ENCODE data around the gene TRIP6. TPM values are rescaled to one million over a fixed set of nuclear protein-coding genes. Genes with fewer than 3 reads are reported as not detected.
A peak's percentile ranks its signal among the peaks of the same experiment; 100 is the strongest.

The TRIP6 gene
- total RNA-seq, 1 donor from 2014 or later = 25.6 TPM

DNA sequence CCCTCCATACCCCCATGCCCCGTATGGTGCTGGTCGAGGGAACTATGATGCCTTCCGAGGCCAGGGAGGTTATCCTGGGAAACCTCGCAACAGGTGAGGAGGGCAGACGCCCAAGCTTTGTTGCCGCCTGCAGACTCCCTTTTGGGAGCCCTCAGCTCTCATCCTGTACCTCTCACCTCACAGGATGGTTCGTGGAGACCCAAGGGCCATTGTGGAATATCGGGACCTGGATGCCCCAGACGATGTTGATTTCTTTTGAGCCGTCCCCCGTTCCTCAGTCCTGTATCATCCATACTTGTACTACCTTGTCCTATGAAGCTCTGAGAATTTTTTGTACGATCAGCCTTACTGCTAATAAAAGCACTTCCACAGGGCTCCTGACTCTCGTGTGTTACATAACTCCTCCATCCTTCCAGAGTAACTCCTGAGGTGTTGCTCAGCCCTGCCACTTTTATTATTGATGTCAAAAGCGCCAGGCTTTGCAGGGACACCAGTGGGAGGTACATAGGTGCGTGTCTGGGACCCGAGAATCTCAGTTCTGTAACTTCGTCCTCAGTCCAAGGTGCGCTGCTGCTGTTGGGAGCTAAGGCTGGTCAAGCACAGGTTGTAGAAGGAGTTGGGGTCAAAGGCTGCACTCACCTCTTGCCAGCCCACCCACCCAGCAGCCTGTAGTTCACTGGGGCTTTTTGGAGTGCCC is 21.3 kb downstream of the TRIP6 start:
- peaks cover 54 to 62% (median 58%) of the 10 kb centered on the region in 3 donors for H3K36me3 ChIP-seq (ENCODE audit: control insufficient read depth in 3 of 3, insufficient read depth in 3 of 3, low read length in 3 of 3)
- H3K27me3 ChIP-seq (ENCODE audit: control insufficient read depth in 3 of 3, insufficient read depth in 3 of 3, low read length in 3 of 3) = no peaks in the 10 kb centered on the region
- H3K4me1 ChIP-seq (ENCODE audit: control insufficient read depth in 3 of 3, insufficient read depth in 3 of 3, low read length in 3 of 3) = peaks cover 41 to 65% (median 49%) of the 10 kb centered on the region in 3 donors
- no peaks in the 10 kb centered on the region for H3K9me3 ChIP-seq (ENCODE audit: control insufficient read depth in 3 of 3, low read length in 3 of 3)
- H3K27ac ChIP-seq (ENCODE audit: low read depth, low read length) = peak overlapping the region; percentile 75
- peak overlapping the region; percentile 75 to 92 (median 91) for H3K9ac ChIP-seq (ENCODE audit: low read depth in 1 of 3, low read length in 3 of 3)
- peak overlapping the region; percentile 68 to 93 (median 88) for H3K4me3 ChIP-seq (ENCODE audit: low read length in 3 of 3)

DNA sequence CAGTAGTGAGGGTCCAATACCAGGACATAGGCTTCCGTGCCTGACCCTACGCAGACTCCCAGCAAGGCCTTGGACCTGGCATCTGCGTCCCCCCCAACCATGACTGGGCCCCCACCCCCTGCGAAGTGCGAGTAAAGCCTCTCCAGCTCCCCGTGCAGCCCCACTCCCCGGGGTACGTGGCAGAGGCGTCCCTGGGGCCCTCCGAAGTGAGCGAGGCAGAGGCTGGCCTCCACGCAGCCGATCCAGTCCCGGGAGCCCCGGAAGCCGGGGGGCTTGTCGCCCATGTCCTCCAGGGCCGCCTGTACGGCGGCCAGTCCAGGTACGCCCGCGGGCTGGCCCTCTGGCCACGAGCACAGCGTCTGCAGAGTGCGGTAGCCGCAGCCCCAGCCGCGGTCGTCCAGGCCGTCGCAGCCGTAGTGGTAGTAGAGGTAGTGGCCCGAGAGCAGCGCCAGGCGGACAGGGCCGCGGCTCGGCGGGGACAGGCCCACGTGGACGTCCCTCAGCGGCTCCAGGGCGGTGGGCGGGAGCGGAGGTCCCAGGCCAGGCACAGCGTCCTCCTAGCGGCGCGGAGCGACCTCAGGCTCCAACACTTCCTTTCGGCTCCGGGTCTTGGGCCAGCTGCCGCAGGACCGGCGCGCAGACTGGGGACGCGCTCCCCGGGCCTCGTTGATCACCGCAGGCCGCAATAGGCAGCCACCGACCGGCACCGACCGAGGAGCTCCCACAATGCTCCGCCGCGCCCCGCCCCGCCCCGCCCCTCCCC is 22.0 kb downstream of the TRIP6 start, which contains the start of gene UFSP1:
UFSP1 (minus strand) TSS at position 728 of the 763 bp plus-strand sequence; CDS start at position 284, 444 bp downstream.
- peak within 1 kb of the TSS; percentile 75 to 92 (median 91) for H3K9ac ChIP-seq (ENCODE audit: low read depth in 1 of 3, low read length in 3 of 3)
- peak within 1 kb of the TSS; percentile 82 for H3K27ac ChIP-seq (ENCODE audit: low read depth, low read length)
- H3K27me3 ChIP-seq (ENCODE audit: control insufficient read depth in 3 of 3, insufficient read depth in 3 of 3, low read length in 3 of 3) = no peaks in the 10 kb centered on the region
- H3K4me3 ChIP-seq (ENCODE audit: low read length in 3 of 3) = peak within 1 kb of the TSS; percentile 68 to 93 (median 88)
- peaks cover 51 to 58% (median 51%) of the 10 kb centered on the region in 3 donors for H3K36me3 ChIP-seq (ENCODE audit: control insufficient read depth in 3 of 3, insufficient read depth in 3 of 3, low read length in 3 of 3)
- H3K4me1 ChIP-seq (ENCODE audit: control insufficient read depth in 3 of 3, insufficient read depth in 3 of 3, low read length in 3 of 3) = peaks cover 45 to 72% (median 56%) of the 10 kb centered on the region in 3 donors
- no peaks in the 10 kb centered on the region for H3K9me3 ChIP-seq (ENCODE audit: control insufficient read depth in 3 of 3, low read length in 3 of 3)

DNA sequence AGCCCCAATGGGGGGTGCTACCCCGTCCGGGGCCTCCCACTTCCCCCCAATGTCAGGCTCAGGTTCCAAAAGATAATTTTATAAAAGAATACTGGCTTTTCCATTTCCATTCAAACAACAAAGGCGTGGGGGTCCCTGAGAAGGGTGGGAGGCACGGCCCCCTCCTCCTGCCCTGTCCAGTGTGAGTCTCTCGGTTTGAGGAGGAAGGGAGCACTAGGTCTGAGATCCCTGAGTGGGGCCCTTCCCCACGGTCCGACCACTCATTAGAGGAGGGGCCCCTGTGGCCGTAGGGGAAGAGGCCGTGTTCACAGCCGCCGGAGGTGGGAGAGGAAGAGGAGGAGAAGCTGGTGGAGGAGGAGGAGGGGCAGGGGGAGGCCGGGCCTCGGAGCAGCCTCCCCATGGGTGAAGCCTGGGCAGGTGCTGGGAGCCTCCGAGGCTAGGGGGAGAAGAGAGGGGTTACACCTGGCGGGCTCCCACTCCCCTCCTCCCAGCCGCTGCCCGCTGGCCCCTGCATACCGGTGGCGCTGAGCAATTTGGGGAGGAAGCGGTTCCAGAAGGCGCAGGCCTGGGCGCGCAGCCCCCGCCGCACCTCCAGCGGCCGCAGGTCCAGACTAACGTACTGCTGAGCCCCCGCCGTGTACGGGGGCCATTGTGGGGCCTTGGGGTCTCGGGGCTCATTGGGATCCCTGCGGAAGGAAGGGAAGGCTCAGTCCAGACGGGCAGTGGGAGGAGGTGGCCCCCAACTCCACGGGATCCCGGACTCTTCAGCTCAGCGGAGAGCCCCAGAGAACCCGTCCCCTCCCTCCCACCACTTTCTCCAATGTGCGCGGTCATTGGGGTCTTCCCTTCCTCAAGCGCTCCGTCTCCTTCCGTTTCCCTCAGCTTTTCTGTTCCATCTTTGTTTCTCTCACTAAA is 23.7 kb downstream of the TRIP6 start:
- H3K27ac ChIP-seq (ENCODE audit: low read depth, low read length) = peak overlapping the region; percentile 82
- H3K4me3 ChIP-seq (ENCODE audit: low read length in 3 of 3) = peak overlapping the region; percentile 63 to 77 (median 67)
- H3K9me3 ChIP-seq (ENCODE audit: control insufficient read depth in 3 of 3, low read length in 3 of 3) = no peaks in the 10 kb centered on the region
- peaks cover 0 to under 1% (median 0%) of the 10 kb centered on the region in 3 donors for H3K27me3 ChIP-seq (ENCODE audit: control insufficient read depth in 3 of 3, insufficient read depth in 3 of 3, low read length in 3 of 3)
- peaks cover 45 to 75% (median 60%) of the 10 kb centered on the region in 3 donors for H3K4me1 ChIP-seq (ENCODE audit: control insufficient read depth in 3 of 3, insufficient read depth in 3 of 3, low read length in 3 of 3)
- peak overlapping the region; percentile 69 to 86 (median 72) for H3K9ac ChIP-seq (ENCODE audit: low read depth in 1 of 3, low read length in 3 of 3)
- H3K36me3 ChIP-seq (ENCODE audit: control insufficient read depth in 3 of 3, insufficient read depth in 3 of 3, low read length in 3 of 3) = peaks cover 35 to 41% (median 36%) of the 10 kb centered on the region in 3 donors

DNA sequence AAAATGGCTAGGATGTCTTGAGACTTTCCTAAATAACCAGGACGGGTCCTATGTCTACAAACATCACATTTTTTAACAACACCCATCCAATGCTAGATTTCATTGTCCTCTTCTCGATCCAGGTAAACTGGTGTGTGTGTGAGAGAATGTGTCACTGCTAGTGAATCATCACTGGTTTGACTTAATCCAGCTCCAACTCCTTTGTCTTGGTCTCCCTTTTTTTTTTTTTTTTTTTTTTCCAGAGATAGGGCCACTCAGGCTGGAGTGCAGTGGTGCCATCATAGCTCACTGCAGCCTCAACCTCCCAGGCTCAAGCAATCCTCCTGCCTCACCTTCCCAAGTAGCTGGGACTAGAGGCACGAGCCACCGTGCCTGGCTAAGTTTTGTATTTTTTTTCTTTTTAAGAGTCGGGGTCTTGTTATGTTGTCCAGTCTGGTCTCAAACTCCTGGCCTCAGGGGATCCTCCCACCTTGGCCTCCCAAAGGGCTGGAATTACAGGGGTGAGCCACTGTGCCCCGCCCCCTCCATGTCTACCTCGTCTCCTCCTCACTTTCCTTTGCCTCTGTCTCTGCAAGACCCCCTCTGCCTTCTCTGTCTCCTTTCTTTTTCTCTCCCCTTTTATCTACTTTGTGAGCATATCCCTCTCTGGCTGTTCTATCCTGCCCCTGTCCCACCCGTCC is 24.5 kb downstream of the TRIP6 start:
- H3K27me3 ChIP-seq (ENCODE audit: control insufficient read depth in 3 of 3, insufficient read depth in 3 of 3, low read length in 3 of 3) = peaks cover 4 to 8% (median 6%) of the 10 kb centered on the region in 3 donors
- H3K9me3 ChIP-seq (ENCODE audit: control insufficient read depth in 3 of 3, low read length in 3 of 3) = no peaks in the 10 kb centered on the region
- H3K9ac ChIP-seq (ENCODE audit: low read depth in 1 of 3, low read length in 3 of 3) = peak overlapping the region in 1 of 3 donors; percentile 33
- H3K36me3 ChIP-seq (ENCODE audit: control insufficient read depth in 3 of 3, insufficient read depth in 3 of 3, low read length in 3 of 3) = peaks cover 27 to 33% (median 28%) of the 10 kb centered on the region in 3 donors
- H3K4me1 ChIP-seq (ENCODE audit: control insufficient read depth in 3 of 3, insufficient read depth in 3 of 3, low read length in 3 of 3) = peaks cover 52 to 75% (median 67%) of the 10 kb centered on the region in 3 donors
- no peak overlapping the region for H3K27ac ChIP-seq (ENCODE audit: low read depth, low read length)
- H3K4me3 ChIP-seq (ENCODE audit: low read length in 3 of 3) = no peak overlapping the region

DNA sequence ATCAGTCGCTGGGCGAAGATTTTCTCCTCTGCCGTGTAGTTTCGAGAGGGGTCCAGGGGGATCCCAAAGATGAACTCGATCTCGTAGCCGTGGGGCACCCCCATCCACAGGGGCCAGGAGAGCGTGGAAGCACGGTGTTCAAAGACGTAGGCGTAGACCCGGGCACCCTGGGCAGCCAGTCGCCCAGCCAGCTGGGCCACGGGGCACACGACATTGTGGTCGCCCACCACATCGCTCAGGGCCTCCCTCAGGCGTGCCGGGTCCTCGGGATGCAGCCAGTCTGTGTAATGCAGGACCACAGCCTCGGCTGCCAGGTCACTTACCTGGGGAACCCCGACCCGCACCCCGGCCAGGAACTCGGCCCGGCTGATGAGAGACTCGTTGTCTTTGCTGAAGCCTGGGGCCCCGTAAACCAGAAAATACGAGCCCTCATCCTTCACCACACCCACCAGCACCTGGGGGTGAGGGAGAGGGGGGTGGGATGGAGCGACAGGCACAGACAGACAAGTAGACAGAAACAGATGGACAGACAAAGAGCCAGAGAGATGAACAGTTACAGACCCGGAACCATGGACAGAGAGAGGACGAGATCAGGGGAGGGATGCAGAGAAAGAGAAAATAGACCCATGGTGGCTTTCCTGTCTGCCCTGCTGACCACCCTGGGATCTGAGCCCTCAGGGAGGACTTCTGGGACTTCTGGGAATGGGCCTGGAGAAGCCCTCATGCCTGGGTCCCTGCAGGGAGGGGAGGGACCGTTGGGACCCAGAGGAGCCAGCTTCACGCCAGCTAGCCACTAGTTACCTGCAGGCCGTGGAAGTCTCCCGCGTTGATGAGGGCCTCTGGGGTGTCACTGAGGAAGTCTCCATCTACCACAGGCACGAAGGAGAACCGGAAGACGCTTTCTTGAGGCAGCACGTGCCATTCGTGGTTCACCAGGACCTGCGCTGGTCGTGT is 25.5 kb downstream of the TRIP6 start:
- peaks cover 19 to 23% (median 20%) of the 10 kb centered on the region in 3 donors for H3K36me3 ChIP-seq (ENCODE audit: control insufficient read depth in 3 of 3, insufficient read depth in 3 of 3, low read length in 3 of 3)
- H3K9me3 ChIP-seq (ENCODE audit: control insufficient read depth in 3 of 3, low read length in 3 of 3) = no peaks in the 10 kb centered on the region
- peak overlapping the region; percentile 49 to 75 (median 63) for H3K4me3 ChIP-seq (ENCODE audit: low read length in 3 of 3)
- H3K27me3 ChIP-seq (ENCODE audit: control insufficient read depth in 3 of 3, insufficient read depth in 3 of 3, low read length in 3 of 3) = peaks cover 4 to 9% (median 6%) of the 10 kb centered on the region in 3 donors
- H3K4me1 ChIP-seq (ENCODE audit: control insufficient read depth in 3 of 3, insufficient read depth in 3 of 3, low read length in 3 of 3) = peaks cover 52 to 66% (median 63%) of the 10 kb centered on the region in 3 donors
- peak overlapping the region; percentile 68 to 87 (median 84) for H3K9ac ChIP-seq (ENCODE audit: low read depth in 1 of 3, low read length in 3 of 3)
- no peak overlapping the region for H3K27ac ChIP-seq (ENCODE audit: low read depth, low read length)

DNA sequence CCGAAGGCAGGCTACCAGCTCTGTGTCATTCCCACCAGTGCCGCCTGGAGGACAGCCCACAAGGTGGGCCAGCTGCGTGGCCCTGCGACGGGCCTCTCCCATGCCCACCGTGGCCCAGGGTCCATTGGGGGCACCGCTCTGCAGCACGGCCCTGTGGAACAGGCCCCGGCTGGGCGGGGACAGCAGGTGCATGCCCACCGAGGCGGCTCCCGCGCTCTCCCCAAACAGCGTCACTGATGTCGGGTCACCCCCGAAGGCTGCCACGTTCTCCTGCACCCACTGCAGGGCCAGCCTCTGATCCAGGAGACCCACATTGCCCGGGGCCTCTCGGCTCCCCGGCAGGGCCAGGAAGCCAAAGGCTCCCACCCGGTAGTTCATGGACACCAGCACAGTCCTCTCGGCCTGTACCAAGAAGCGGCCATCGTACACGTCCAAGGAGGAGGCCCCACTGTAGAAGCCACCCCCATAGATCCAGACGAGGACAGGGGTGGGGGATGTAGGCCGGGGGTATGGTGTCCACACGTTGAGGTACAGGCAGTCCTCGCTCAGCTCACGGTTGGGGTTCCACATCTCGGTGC is 26.2 kb downstream of the TRIP6 start:
- H3K9me3 ChIP-seq (ENCODE audit: control insufficient read depth in 3 of 3, low read length in 3 of 3) = no peaks in the 10 kb centered on the region
- H3K9ac ChIP-seq (ENCODE audit: low read depth in 1 of 3, low read length in 3 of 3) = peak overlapping the region; percentile 68 to 87 (median 84)
- H3K4me3 ChIP-seq (ENCODE audit: low read length in 3 of 3) = peak overlapping the region; percentile 49 to 75 (median 73)
- H3K27me3 ChIP-seq (ENCODE audit: control insufficient read depth in 3 of 3, insufficient read depth in 3 of 3, low read length in 3 of 3) = peaks cover 4 to 9% (median 6%) of the 10 kb centered on the region in 3 donors
- peaks cover 44 to 58% (median 55%) of the 10 kb centered on the region in 3 donors for H3K4me1 ChIP-seq (ENCODE audit: control insufficient read depth in 3 of 3, insufficient read depth in 3 of 3, low read length in 3 of 3)
- peak overlapping the region; percentile 94 for H3K27ac ChIP-seq (ENCODE audit: low read depth, low read length)
- H3K36me3 ChIP-seq (ENCODE audit: control insufficient read depth in 3 of 3, insufficient read depth in 3 of 3, low read length in 3 of 3) = peaks cover 12 to 17% (median 15%) of the 10 kb centered on the region in 3 donors

DNA sequence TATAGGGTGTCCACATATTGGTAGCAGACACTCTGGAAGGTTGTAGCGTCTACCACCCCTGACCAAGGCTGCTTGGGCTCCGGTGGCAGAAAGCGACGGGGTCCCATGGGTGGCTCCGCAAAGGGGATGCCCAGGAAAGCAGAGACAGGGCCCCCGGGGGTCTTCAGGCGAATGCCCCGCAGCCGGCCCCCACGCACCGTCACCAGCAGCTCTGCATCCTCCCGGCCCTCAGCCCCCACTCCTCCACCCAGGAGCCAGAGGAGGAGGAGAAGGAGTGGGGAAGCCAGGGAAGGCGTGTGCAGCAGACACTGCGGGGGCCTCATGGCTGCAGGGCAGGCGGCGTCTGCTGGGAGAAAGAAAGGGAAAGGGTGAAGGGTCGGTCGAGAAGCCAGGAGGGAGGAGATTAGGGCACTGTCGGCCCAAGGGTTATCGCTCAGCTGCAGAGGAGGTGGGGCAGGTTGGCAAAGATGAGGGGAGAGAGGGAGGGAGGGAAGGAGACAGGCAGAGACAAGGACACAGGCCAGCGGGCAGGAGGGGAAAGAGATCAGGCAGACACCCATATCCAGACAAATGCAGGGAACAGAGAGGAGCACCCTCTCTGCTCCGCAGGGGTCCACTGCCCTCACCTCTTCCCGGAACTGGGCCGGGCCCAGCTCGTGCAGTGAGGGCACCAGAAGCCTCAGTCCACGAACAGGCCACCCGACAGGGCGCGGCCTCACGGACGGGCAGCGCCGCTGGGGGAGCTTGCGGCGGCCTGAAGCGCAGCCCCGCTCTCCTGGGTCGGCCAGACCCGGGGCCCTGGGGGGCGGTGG is 26.9 kb downstream of the TRIP6 start:
- H3K9me3 ChIP-seq (ENCODE audit: control insufficient read depth in 3 of 3, low read length in 3 of 3) = no peaks in the 10 kb centered on the region
- H3K27ac ChIP-seq (ENCODE audit: low read depth, low read length) = peak overlapping the region; percentile 94
- H3K4me1 ChIP-seq (ENCODE audit: control insufficient read depth in 3 of 3, insufficient read depth in 3 of 3, low read length in 3 of 3) = peaks cover 37 to 51% (median 48%) of the 10 kb centered on the region in 3 donors
- H3K9ac ChIP-seq (ENCODE audit: low read depth in 1 of 3, low read length in 3 of 3) = peak overlapping the region; percentile 82 to 87 (median 84)
- peak overlapping the region; percentile 52 to 75 (median 73) for H3K4me3 ChIP-seq (ENCODE audit: low read length in 3 of 3)
- peaks cover 4 to 9% (median 6%) of the 10 kb centered on the region in 3 donors for H3K27me3 ChIP-seq (ENCODE audit: control insufficient read depth in 3 of 3, insufficient read depth in 3 of 3, low read length in 3 of 3)
- peaks cover 9 to 14% (median 13%) of the 10 kb centered on the region in 3 donors for H3K36me3 ChIP-seq (ENCODE audit: control insufficient read depth in 3 of 3, insufficient read depth in 3 of 3, low read length in 3 of 3)

Measured in skeletal muscle tissue (tissue), 4 donors.